ENCODE data around the gene BPIFB1. TPM values are rescaled to one million over a fixed set of nuclear protein-coding genes. Genes with fewer than 3 reads are reported as not detected.
A peak's percentile ranks its signal among the peaks of the same experiment; 100 is the strongest.

BPIFB1 gene
- total RNA-seq, 2 donors from 2014 or later: 0.24 to 0.26 TPM

DNA sequence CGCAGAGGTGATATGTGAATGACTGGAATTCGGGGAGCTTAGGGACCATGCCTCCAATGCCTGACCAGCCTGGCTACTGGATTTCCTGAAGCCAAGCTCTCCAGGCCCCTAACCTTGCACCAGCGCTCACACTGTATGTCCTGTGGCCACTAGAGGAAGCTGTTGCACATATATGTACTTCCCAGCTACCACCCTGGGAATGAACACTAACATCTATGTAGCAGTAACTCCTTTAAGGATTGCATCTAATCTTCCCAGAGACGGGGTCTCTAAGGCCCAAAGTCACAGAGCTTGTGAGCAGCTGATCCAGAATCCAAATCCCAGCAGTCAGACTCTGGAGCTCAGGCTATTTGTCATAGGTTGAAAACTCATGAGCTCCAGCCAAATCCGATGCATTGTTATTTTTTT lies 20.4 kb upstream of the BPIFB1 start:
- Mint-ChIP-seq H3K36me3 (ENCODE audit: low read depth) (no peaks in the 10 kb centered on the region), H3K27me3 (ENCODE audit: insufficient read depth) (peaks cover 37% of the 10 kb centered on the region), H3K27ac (no peak overlapping the region), H3K4me1 (no peaks in the 10 kb centered on the region), H3K4me3 (no peak overlapping the region), H3K9me3 (no peaks in the 10 kb centered on the region)
- H3K27ac ChIP-seq (ENCODE audit: low read depth, low read length): no peak overlapping the region
- no peaks in the 10 kb centered on the region for H3K36me3 ChIP-seq (ENCODE audit: control insufficient read depth, insufficient read depth, low read length)
- no peaks in the 10 kb centered on the region for H3K9me3 ChIP-seq (ENCODE audit: control insufficient read depth, low read length)
- H3K4me1 ChIP-seq (ENCODE audit: control insufficient read depth, insufficient read depth, low read length): no peaks in the 10 kb centered on the region
- H3K27me3 ChIP-seq (ENCODE audit: control insufficient read depth, insufficient read depth, low read length, poor library complexity, severe bottlenecking): peaks cover 10% of the 10 kb centered on the region
- 28 to 44% methylated on average over 4 to 5 of the region's 5 CpGs for WGBS, 2 experiments (ENCODE audit: insufficient coverage in 1 of 2, insufficient read length in 1 of 2)
- no peak overlapping the region for H3K9ac ChIP-seq (ENCODE audit: extremely low read depth, low read length, poor library complexity, severe bottlenecking)
- DNase-seq: peak; percentile 88
- no peak overlapping the region for H3K4me3 ChIP-seq (ENCODE audit: low read length)
- TF ChIP-seq CTCF (conservative IDR thresholded peaks at IDR 0.05): peak; percentile 93

DNA sequence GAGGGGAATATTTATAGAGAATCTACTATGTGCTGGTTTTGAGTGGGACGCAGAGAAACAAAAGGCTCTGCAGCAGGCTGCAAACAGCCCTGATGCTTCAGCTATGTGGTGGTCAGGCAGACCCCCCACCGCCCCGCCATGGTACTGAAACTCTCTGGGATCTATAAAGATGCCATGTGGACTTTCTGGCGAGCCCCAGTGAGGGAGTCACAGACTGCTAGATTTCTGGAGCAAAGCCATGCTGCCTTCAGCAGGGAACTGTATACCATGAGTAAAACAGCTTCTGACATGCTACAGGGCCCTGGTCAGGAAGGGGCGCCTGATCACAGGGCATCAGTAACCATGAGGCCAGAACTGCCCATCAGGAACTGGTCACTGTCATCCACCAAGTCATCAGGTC lies 19.2 kb upstream of the BPIFB1 start:
- Mint-ChIP-seq H3K27ac (no peak overlapping the region), H3K36me3 (ENCODE audit: low read depth) (no peaks in the 10 kb centered on the region), H3K4me3 (no peak overlapping the region), H3K27me3 (ENCODE audit: insufficient read depth) (peaks cover 40% of the 10 kb centered on the region), H3K4me1 (no peaks in the 10 kb centered on the region), H3K9me3 (no peaks in the 10 kb centered on the region)
- no peak overlapping the region for H3K4me3 ChIP-seq (ENCODE audit: low read length)
- H3K9me3 ChIP-seq (ENCODE audit: control insufficient read depth, low read length): no peaks in the 10 kb centered on the region
- 91 to 100% methylated on average over 3 to 5 of the region's 5 CpGs for WGBS, 2 experiments (ENCODE audit: insufficient coverage in 1 of 2, insufficient read length in 1 of 2)
- peaks cover 10% of the 10 kb centered on the region for H3K27me3 ChIP-seq (ENCODE audit: control insufficient read depth, insufficient read depth, low read length, poor library complexity, severe bottlenecking)
- peak; percentile 7 for DNase-seq
- no peaks in the 10 kb centered on the region for H3K36me3 ChIP-seq (ENCODE audit: control insufficient read depth, insufficient read depth, low read length)
- H3K27ac ChIP-seq (ENCODE audit: low read depth, low read length): no peak overlapping the region
- H3K9ac ChIP-seq (ENCODE audit: extremely low read depth, low read length, poor library complexity, severe bottlenecking): no peak overlapping the region
- TF ChIP-seq CTCF (conservative IDR thresholded peaks at IDR 0.05): no peak
- H3K4me1 ChIP-seq (ENCODE audit: control insufficient read depth, insufficient read depth, low read length): no peaks in the 10 kb centered on the region

DNA sequence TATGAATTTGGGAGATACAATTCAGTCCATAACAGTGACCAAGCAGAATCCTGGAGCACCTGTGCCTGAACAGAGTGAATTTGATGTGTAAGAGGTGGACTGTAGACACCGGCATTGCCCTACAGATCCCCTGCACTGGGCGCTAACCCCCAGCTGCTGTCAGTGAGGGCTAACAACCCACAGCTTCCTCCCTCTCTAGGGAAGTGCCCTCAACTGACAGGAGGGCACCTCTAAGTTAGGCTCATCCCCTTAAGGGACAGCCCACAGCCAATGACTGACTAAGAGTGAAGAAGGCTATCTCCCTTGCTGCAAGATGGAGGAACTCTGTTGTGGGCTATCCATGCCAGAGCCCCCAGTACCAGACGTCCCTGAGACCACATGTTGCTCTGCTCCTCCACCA lies 15.3 kb upstream of the BPIFB1 start:
- Histone ChIP-seq H3K36me3 (ENCODE audit: control insufficient read depth, insufficient read depth, low read length) (no peaks in the 10 kb centered on the region), H3K9me3 (ENCODE audit: control insufficient read depth, low read length) (no peaks in the 10 kb centered on the region), H3K4me3 (ENCODE audit: low read length) (no peak overlapping the region), H3K9ac (ENCODE audit: extremely low read depth, low read length, poor library complexity, severe bottlenecking) (no peak overlapping the region), H3K4me1 (ENCODE audit: control insufficient read depth, insufficient read depth, low read length) (no peaks in the 10 kb centered on the region), H3K27me3 (ENCODE audit: control insufficient read depth, insufficient read depth, low read length, poor library complexity, severe bottlenecking) (peaks cover 16% of the 10 kb centered on the region), H3K27ac (ENCODE audit: low read depth, low read length) (no peak overlapping the region)
- no peaks in the 10 kb centered on the region for H3K4me1 Mint-ChIP-seq
- 71 to 82% methylated on average over 2 to 3 of the region's 3 CpGs for WGBS, 2 experiments (ENCODE audit: insufficient coverage in 1 of 2, insufficient read length in 1 of 2)
- no peaks in the 10 kb centered on the region for H3K36me3 Mint-ChIP-seq (ENCODE audit: low read depth)
- no peaks in the 10 kb centered on the region for H3K9me3 Mint-ChIP-seq
- TF ChIP-seq CTCF (conservative IDR thresholded peaks at IDR 0.05): no peak
- H3K27me3 Mint-ChIP-seq (ENCODE audit: insufficient read depth): peaks cover 40% of the 10 kb centered on the region
- H3K4me3 Mint-ChIP-seq: no peak overlapping the region
- DNase-seq: peak; percentile 11
- no peak overlapping the region for H3K27ac Mint-ChIP-seq
